Psoas muscle (tissue), 8 donors: Measurements from ENCODE around the gene QPRT. TPM values are rescaled to one million over a fixed set of nuclear protein-coding genes. Genes with fewer than 3 reads are reported as not detected.

Experiments used
- ATAC-seq, 4 donors: fragments of 200-7000 bp; cut with Tn5 transposase; one replicate each; pipeline ENCODE4 v1.9.1; 2020; ENCODE audit warnings: moderate library complexity in 3 of 4, mild to moderate bottlenecking in 2 of 4
- DNase-seq, 2 donors: peaks; one replicate each; pipeline ENCODE4 v3.0.0-alpha.2; 2020
- H3K27ac ChIP-seq: fragments of 200-600 bp; one replicate; pipeline ENCODE4 v1.8.0; 2022
- H3K27me3 ChIP-seq, 3 donors: fragments of 200-600 bp in 1 of 3; one replicate each; pipeline versions ENCODE4 v1.6.1 to v1.8.0; 2013 to 2022; ENCODE audit warnings: low read length in 2 of 3, mild to moderate bottlenecking in 2 of 3, moderate library complexity in 1 of 3; ENCODE audit not compliant: insufficient read depth in 3 of 3
- H3K36me3 ChIP-seq, 2 donors: fragments of 200-600 bp in 1 of 2; one replicate each; pipeline versions ENCODE4 v1.6.1 to v1.8.0; 2013 to 2022; ENCODE audit warnings: low read depth in 1 of 2, mild to moderate bottlenecking in 1 of 2, moderate library complexity in 1 of 2; ENCODE audit not compliant: insufficient read depth in 1 of 2
- H3K4me1 ChIP-seq: fragments of 200-600 bp; one replicate; pipeline ENCODE4 v1.8.0; 2022
- H3K4me3 ChIP-seq: fragments of 200-600 bp; one replicate; pipeline ENCODE4 v1.8.0; 2022; ENCODE audit warnings: mild to moderate bottlenecking
- H3K9me3 ChIP-seq: fragments of 200-600 bp; one replicate; pipeline ENCODE4 v1.8.0; 2022
- CTCF ChIP-seq: fragments of 200-600 bp; IDR thresholded peaks from one replicate; pipeline ENCODE4 v1.8.0; 2022; ENCODE audit warnings: antibody characterized with exemption
- WGBS, 3 donors: extraction: QIAGEN DNeasy Blood & Tissue Kit; methylation state at CpG; one replicate each; pipeline versions ENCODE4 v1.1.6 to v1.1.7; 2013; 5-methylcytosine and 5-hydroxymethylcytosine counted together
- intact Hi-C, 2 donors: fragments of 100-400 bp; cut with DNase I; formaldehyde crosslinking; loops; one replicate each; pipeline versions ENCODE4 v1.11.0 to v1.14.2; 2022
- polyA plus RNA-seq, 3 donors: library from polyadenylated mRNA; stranded (reverse); fragments of 200-250 nt; gene quantifications; one replicate each; pipeline ENCODE4 v1.2.3, GENCODE V29; 2013
- total RNA-seq, 4 donors: library from RNA; stranded (reverse); fragmentation: NEBNext Ultra II Directional in 2 of 4; extraction: Animal tissue kit (Norgen Biotek cat#: 25700) in 2 of 4; gene quantifications; one replicate each; pipeline versions ENCODE4 v1.2.1 to v1.2.4, GENCODE V29; 2021 to 2023
- donor health status: healthy with polysubstance abuse.
- donor health status: DM: no; HTN: no; CAD: no; lungs with moderate emphysema.
- donor health status: Bipolar disorder and iron deficiency.
- donor health status: healthy.
- donor health status: DM: yes; HTN: yes; CAD: no.
- donor health status: DM: no; HTN: no; CAD: no.
- donor health status: DM: no; HTN: no; CAD: no.
- donor health status: DM: yes; HTN: yes; CAD: no.

The QPRT gene
- total and polyA plus RNA-seq, 7 donors = 0.75 to 9.9 (median 2.3) TPM

- Histone ChIP-seq H3K4me1 (no peaks in the 10 kb centered on the region), H3K27me3 (no peaks in the 10 kb centered on the region), H3K36me3 (no peaks in the 10 kb centered on the region), H3K27ac (no peak overlapping the region), H3K4me3 (peak overlapping the region; percentile 38), H3K9me3 (no peaks in the 10 kb centered on the region)
- intact Hi-C loops = no loop called here
- DNase-seq (no peak), ATAC-seq (peak; percentile 88 to 98 (median 93))
- 29 to 34% (median 31%) methylated on average over 17 of the region's 17 CpGs for WGBS, 3 donors
- peak; percentile 60 for TF ChIP-seq CTCF
Observed at GRCh38 chr16:29710227-29711219, 31.5 kb downstream of the QPRT start.

GRCh38 chr16:29712809-29713208 lies 33.8 kb downstream of the QPRT start:
- intact Hi-C loops = no loop called here
- TF ChIP-seq CTCF = no peak

GRCh38 chr16:29714396-29714795 lies 35.4 kb downstream of the QPRT start:
- no peak for DNase-seq
- no peak for TF ChIP-seq CTCF
- Histone ChIP-seq H3K27me3 (no peaks in the 10 kb centered on the region), H3K36me3 (no peaks in the 10 kb centered on the region), H3K27ac (no peak overlapping the region), H3K4me3 (no peak overlapping the region), H3K9me3 (no peaks in the 10 kb centered on the region), H3K4me1 (no peaks in the 10 kb centered on the region)
- WGBS, 3 donors = 88 to 90% (median 88%) methylated on average over 2 of the region's 2 CpGs
- intact Hi-C loops = no loop called here
- ATAC-seq = no peak

More at GRCh38 chr16:29712809-29713208, 33.8 kb downstream of the QPRT start:
- Histone ChIP-seq H3K4me3 (no peak overlapping the region), H3K9me3 (no peaks in the 10 kb centered on the region), H3K4me1 (no peaks in the 10 kb centered on the region), H3K36me3 (no peaks in the 10 kb centered on the region), H3K27me3 (no peaks in the 10 kb centered on the region), H3K27ac (no peak overlapping the region)
- DNase-seq (no peak), ATAC-seq (no peak)
- WGBS, 3 donors = 43 to 69% (median 62%) methylated on average over 4 of the region's 4 CpGs

- no peak for DNase-seq
- intact Hi-C loops = no loop called here
Observed at GRCh38 chr16:29714972-29715371, 36.0 kb downstream of the QPRT start.

More at GRCh38 chr16:29714972-29715371, 36.0 kb downstream of the QPRT start:
- Histone ChIP-seq H3K4me3 (no peak overlapping the region), H3K4me1 (no peaks in the 10 kb centered on the region), H3K36me3 (no peaks in the 10 kb centered on the region), H3K27ac (no peak overlapping the region), H3K9me3 (no peaks in the 10 kb centered on the region), H3K27me3 (no peaks in the 10 kb centered on the region)
- ATAC-seq = no peak
- TF ChIP-seq CTCF = no peak
- 8 to 23% (median 11%) methylated on average over 1 of the region's 1 CpG for WGBS, 3 donors
